ENCODE data around the gene DGKQ. TPM values are rescaled to one million over a fixed set of nuclear protein-coding genes. Genes with fewer than 3 reads are reported as not detected.

The DGKQ gene
- total and polyA plus RNA-seq, 2 experiments from 2014 or later = 4.0 to 22.4 TPM

DNA sequence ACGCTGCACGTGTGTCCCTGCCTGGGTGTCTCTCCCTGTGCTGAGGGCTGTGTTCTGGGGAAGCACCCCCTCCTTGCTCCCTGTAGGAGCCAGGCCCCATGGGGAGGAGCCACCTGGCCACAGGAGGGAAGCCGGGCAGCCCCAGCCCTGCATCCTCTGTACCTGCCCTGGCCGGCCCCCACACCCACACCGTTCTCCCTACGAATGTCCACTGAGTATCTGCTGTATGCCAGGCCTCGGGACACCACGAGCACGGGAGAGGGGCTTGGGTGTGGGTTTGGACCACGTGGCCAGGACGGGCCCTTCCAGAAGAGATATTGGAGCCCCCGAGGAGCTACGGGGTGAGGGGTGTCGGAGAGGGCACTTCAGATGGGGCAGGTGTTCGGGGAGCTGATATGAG is 44.3 kb upstream of the DGKQ start:
- ATAC-seq (no peak), DNase-seq (ENCODE audit: low spot score) (no peak)
- H3K4me3 ChIP-seq = no peak overlapping the region
- H3K4me1 ChIP-seq (ENCODE audit: insufficient read depth) = no peaks in the 10 kb centered on the region
- TF ChIP-seq, protein P1, sequence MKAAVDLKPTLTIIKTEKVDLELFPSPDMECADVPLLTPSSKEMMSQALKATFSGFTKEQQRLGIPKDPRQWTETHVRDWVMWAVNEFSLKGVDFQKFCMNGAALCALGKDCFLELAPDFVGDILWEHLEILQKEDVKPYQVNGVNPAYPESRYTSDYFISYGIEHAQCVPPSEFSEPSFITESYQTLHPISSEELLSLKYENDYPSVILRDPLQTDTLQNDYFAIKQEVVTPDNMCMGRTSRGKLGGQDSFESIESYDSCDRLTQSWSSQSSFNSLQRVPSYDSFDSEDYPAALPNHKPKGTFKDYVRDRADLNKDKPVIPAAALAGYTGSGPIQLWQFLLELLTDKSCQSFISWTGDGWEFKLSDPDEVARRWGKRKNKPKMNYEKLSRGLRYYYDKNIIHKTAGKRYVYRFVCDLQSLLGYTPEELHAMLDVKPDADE (IDR thresholded peaks at IDR 0.05) = no peak
- TF ChIP-seq STAT1 (IDR thresholded peaks at IDR 0.05; ENCODE audit: unreplicated experiment) (no peak), CREB1 (CRISPR knock-in tag; IDR thresholded peaks at IDR 0.05; ENCODE audit: low read depth) (no peak), EZH2 (IDR thresholded peaks at IDR 0.05; ENCODE audit: low read depth, unreplicated experiment) (no peak)
- TF ChIP-seq, protein P2, sequence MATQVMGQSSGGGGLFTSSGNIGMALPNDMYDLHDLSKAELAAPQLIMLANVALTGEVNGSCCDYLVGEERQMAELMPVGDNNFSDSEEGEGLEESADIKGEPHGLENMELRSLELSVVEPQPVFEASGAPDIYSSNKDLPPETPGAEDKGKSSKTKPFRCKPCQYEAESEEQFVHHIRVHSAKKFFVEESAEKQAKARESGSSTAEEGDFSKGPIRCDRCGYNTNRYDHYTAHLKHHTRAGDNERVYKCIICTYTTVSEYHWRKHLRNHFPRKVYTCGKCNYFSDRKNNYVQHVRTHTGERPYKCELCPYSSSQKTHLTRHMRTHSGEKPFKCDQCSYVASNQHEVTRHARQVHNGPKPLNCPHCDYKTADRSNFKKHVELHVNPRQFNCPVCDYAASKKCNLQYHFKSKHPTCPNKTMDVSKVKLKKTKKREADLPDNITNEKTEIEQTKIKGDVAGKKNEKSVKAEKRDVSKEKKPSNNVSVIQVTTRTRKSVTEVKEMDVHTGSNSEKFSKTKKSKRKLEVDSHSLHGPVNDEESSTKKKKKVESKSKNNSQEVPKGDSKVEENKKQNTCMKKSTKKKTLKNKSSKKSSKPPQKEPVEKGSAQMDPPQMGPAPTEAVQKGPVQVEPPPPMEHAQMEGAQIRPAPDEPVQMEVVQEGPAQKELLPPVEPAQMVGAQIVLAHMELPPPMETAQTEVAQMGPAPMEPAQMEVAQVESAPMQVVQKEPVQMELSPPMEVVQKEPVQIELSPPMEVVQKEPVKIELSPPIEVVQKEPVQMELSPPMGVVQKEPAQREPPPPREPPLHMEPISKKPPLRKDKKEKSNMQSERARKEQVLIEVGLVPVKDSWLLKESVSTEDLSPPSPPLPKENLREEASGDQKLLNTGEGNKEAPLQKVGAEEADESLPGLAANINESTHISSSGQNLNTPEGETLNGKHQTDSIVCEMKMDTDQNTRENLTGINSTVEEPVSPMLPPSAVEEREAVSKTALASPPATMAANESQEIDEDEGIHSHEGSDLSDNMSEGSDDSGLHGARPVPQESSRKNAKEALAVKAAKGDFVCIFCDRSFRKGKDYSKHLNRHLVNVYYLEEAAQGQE (IDR thresholded peaks at IDR 0.05; ENCODE audit: unreplicated experiment) = no peak
- H3K9me2 ChIP-seq (ENCODE audit: insufficient read depth) = no peaks in the 10 kb centered on the region
- Mint-ChIP-seq H3K27ac (no peak overlapping the region), H3K4me1 (no peaks in the 10 kb centered on the region; the same call in 1 of the 3 replicates), H3K4me3 (no peak overlapping the region), H3K27me3 (ENCODE audit: insufficient read depth, low read depth, poor library complexity) (peaks cover 3% of the 10 kb centered on the region), H3K9me3 (no peaks in the 10 kb centered on the region), H3K36me3 (ENCODE audit: low read depth) (no peaks in the 10 kb centered on the region; the same call in 2 of the 3 replicates)
- H3K4me2 ChIP-seq = no peak overlapping the region
- no peak overlapping the region for H3K27ac ChIP-seq (ENCODE audit: low read depth)
- H3K79me2 ChIP-seq (replicated peaks; ENCODE audit: insufficient read depth) = 0 out of 2 replicates have a peak, but pooled peaks cover 3% of the 10 kb centered on the region
- no peaks in the 10 kb centered on the region for H3K36me3 ChIP-seq (ENCODE audit: insufficient read depth)
- no peak overlapping the region for H2AFZ ChIP-seq
- no peaks in the 10 kb centered on the region for H3F3A ChIP-seq (replicated peaks; ENCODE audit: low read depth)
- H4K20me1 ChIP-seq (replicated peaks; ENCODE audit: insufficient read depth) = peaks cover 6% of the 10 kb centered on the region; the same call in 1 of the 2 replicates
- H3K27me3 ChIP-seq (ENCODE audit: insufficient read depth) = no peaks in the 10 kb centered on the region

DNA sequence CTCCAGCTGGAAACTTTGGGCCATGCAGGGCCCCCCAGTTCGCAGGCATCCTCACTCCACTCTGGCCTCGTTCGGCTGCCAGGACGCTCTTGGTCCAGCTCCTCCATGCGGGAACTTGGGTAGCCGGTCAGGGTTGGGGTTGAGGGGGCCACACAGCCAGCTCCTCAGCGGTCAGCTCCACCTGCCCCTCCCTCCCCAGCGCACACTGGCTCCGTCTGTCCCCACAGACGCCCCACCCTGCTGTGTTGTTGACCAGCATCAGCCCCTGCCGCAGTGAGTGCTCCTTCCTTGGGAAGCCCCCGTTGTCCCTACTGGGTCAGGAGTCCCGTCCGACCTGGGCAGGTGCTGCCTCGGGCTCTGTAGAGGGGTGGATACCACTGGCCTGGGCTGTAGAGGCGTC is 43.8 kb upstream of the DGKQ start:
- H3K4me1 ChIP-seq (ENCODE audit: insufficient read depth) = no peaks in the 10 kb centered on the region

More for the DNA sequence above, 43.8 kb upstream of the DGKQ start:
- Histone ChIP-seq H3K4me2 (no peak overlapping the region), H3F3A (replicated peaks; ENCODE audit: low read depth) (no peaks in the 10 kb centered on the region), H2AFZ (no peak overlapping the region), H4K20me1 (replicated peaks; ENCODE audit: insufficient read depth) (peaks cover 6% of the 10 kb centered on the region; the same call in 1 of the 2 replicates), H3K36me3 (ENCODE audit: insufficient read depth) (no peaks in the 10 kb centered on the region), H3K4me3 (no peak overlapping the region), H3K9me2 (ENCODE audit: insufficient read depth) (no peaks in the 10 kb centered on the region), H3K27me3 (ENCODE audit: insufficient read depth) (no peaks in the 10 kb centered on the region), H3K79me2 (replicated peaks; ENCODE audit: insufficient read depth) (0 out of 2 replicates have a peak, but pooled peaks cover 3% of the 10 kb centered on the region), H3K27ac (ENCODE audit: low read depth) (no peak overlapping the region)
- H3K4me1 Mint-ChIP-seq = no peaks in the 10 kb centered on the region; the same call in 1 of the 3 replicates
- H3K27ac Mint-ChIP-seq = no peak overlapping the region
- peaks cover 3% of the 10 kb centered on the region for H3K27me3 Mint-ChIP-seq (ENCODE audit: insufficient read depth, low read depth, poor library complexity)
- ATAC-seq (no peak), DNase-seq (ENCODE audit: low spot score) (no peak)
- TF ChIP-seq, protein P3, sequence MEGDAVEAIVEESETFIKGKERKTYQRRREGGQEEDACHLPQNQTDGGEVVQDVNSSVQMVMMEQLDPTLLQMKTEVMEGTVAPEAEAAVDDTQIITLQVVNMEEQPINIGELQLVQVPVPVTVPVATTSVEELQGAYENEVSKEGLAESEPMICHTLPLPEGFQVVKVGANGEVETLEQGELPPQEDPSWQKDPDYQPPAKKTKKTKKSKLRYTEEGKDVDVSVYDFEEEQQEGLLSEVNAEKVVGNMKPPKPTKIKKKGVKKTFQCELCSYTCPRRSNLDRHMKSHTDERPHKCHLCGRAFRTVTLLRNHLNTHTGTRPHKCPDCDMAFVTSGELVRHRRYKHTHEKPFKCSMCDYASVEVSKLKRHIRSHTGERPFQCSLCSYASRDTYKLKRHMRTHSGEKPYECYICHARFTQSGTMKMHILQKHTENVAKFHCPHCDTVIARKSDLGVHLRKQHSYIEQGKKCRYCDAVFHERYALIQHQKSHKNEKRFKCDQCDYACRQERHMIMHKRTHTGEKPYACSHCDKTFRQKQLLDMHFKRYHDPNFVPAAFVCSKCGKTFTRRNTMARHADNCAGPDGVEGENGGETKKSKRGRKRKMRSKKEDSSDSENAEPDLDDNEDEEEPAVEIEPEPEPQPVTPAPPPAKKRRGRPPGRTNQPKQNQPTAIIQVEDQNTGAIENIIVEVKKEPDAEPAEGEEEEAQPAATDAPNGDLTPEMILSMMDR (conservative IDR thresholded peaks at IDR 0.05; ENCODE audit: low read depth in 2 of 2) = no peak
- TF ChIP-seq EZH2phosphoT487 (IDR thresholded peaks at IDR 0.05; ENCODE audit: unreplicated experiment) (no peak), STAT1 (IDR thresholded peaks at IDR 0.05; ENCODE audit: unreplicated experiment) (no peak), JUNB (IDR thresholded peaks at IDR 0.05; ENCODE audit: unreplicated experiment) (no peak), ZNF114 (CRISPR knock-in tag; IDR thresholded peaks at IDR 0.05) (no peak)
- TF ChIP-seq, protein P2 (IDR thresholded peaks at IDR 0.05; ENCODE audit: unreplicated experiment) = no peak
- TF ChIP-seq, protein P1 (IDR thresholded peaks at IDR 0.05) = no peak
- no peaks in the 10 kb centered on the region; the same call in 2 of the 3 replicates for H3K36me3 Mint-ChIP-seq (ENCODE audit: low read depth)
- H3K9me3 Mint-ChIP-seq = no peaks in the 10 kb centered on the region
- no peak overlapping the region for H3K4me3 Mint-ChIP-seq

Data from GM23338 (cell line).